HepG2 (cell line): ENCODE data around the gene FGD6. TPM values are rescaled to one million over a fixed set of nuclear protein-coding genes. Genes with fewer than 3 reads are reported as not detected.

Source experiments
- BHLHE40 ChIP-seq: IDR thresholded peaks from 2 replicates; pipeline ENCODE4 v1.6.1; 2011; ENCODE audit warnings: low read length, improper control_type of control experiment
- CCDC6 ChIP-seq: sonication (generic); formaldehyde crosslinking; IDR thresholded peaks from 2 replicates; pipeline ENCODE4 v1.8.1; 2022; ENCODE audit warnings: mild to moderate bottlenecking, missing genetic modification reagents, moderate library complexity
- CREB1 ChIP-seq, 2 experiments: fragments of 450-650 bp in 1 of 2; IDR thresholded peaks; 2 replicates each; pipeline ENCODE4 v1.6.1; 2016 to 2017; ENCODE audit warnings: control low read depth in 1 of 2, mild to moderate bottlenecking in 1 of 2, missing compliant biosample characterization in 1 of 2, missing genetic modification characterization in 1 of 2
- DMAP1 ChIP-seq: IDR thresholded peaks from 2 replicates; pipeline ENCODE4 v1.6.1; 2016
- FLYWCH1 ChIP-seq: sonication (generic); formaldehyde crosslinking; IDR thresholded peaks from 2 replicates; pipeline ENCODE4 v1.8.1; 2023; ENCODE audit warnings: mild to moderate bottlenecking, missing genetic modification reagents
- FOSL2 ChIP-seq: sonication (generic); formaldehyde crosslinking; IDR thresholded peaks from 2 replicates; pipeline ENCODE4 v1.4.0; 2020; ENCODE audit warnings: missing genetic modification reagents
- FOXM1 ChIP-seq: sonication (generic); formaldehyde crosslinking; IDR thresholded peaks from 2 replicates; pipeline ENCODE4 v1.5.0; 2020; ENCODE audit warnings: missing genetic modification reagents
- GATAD2A ChIP-seq: IDR thresholded peaks from 2 replicates; pipeline ENCODE4 v1.6.1; 2016
- HDAC1 ChIP-seq: sonication (generic); formaldehyde crosslinking; IDR thresholded peaks from 2 replicates; pipeline ENCODE4 v1.5.1; 2020; ENCODE audit warnings: mild to moderate bottlenecking, missing genetic modification reagents
- HOXA5 ChIP-seq: sonication (generic); formaldehyde crosslinking; IDR thresholded peaks from 2 replicates; pipeline ENCODE4 v1.4.0; 2020; ENCODE audit warnings: missing genetic modification reagents
- HOXA7 ChIP-seq: sonication (generic); formaldehyde crosslinking; IDR thresholded peaks from 2 replicates; pipeline ENCODE4 v1.8.1; 2022; ENCODE audit warnings: mild to moderate bottlenecking, missing genetic modification reagents, moderate library complexity
- JARID2 ChIP-seq: sonication (generic); formaldehyde crosslinking; IDR thresholded peaks from 2 replicates; pipeline ENCODE4 v1.8.1; 2023; ENCODE audit warnings: missing genetic modification reagents, inconsistent platforms; ENCODE audit not compliant: insufficient replicate concordance
- KLF11 ChIP-seq: IDR thresholded peaks from 2 replicates; pipeline ENCODE4 v1.6.1; 2016; ENCODE audit warnings: missing compliant biosample characterization
- MAZ ChIP-seq, 2 experiments: sonication (generic) in 1 of 2; formaldehyde crosslinking in 1 of 2; IDR thresholded peaks; 2 replicates each; pipeline versions ENCODE4 v1.5.0 to v1.6.1; 2012 to 2020; ENCODE audit warnings: low read depth in 2 of 2, mild to moderate bottlenecking in 2 of 2, borderline replicate concordance in 1 of 2, improper control_type of control experiment in 1 of 2, low read length in 1 of 2, missing genetic modification reagents in 1 of 2, moderate library complexity in 1 of 2
- NFYB ChIP-seq: sonication (generic); formaldehyde crosslinking; IDR thresholded peaks from 2 replicates; pipeline ENCODE4 v1.4.0; 2020; ENCODE audit warnings: missing genetic modification reagents
- PHF20 ChIP-seq: sonication (generic); formaldehyde crosslinking; IDR thresholded peaks from 2 replicates; pipeline ENCODE4 v1.5.0; 2020; ENCODE audit warnings: mild to moderate bottlenecking, missing genetic modification reagents
- REPIN1 ChIP-seq: sonication (generic); formaldehyde crosslinking; IDR thresholded peaks from 2 replicates; pipeline ENCODE4 v1.8.0; 2022; ENCODE audit warnings: missing genetic modification reagents, low read depth, mild to moderate bottlenecking, borderline replicate concordance
- RFXAP ChIP-seq: sonication (generic); formaldehyde crosslinking; IDR thresholded peaks from 2 replicates; pipeline ENCODE4 v1.4.0; 2020; ENCODE audit warnings: missing genetic modification reagents, borderline replicate concordance
- SIN3B ChIP-seq: fragments of 150-350 bp; IDR thresholded peaks from 2 replicates; pipeline ENCODE4 v1.6.1; 2014; ENCODE audit warnings: low read length
- SMAD3 ChIP-seq: sonication (generic); formaldehyde crosslinking; IDR thresholded peaks from 2 replicates; pipeline ENCODE4 v1.4.0; 2020; ENCODE audit warnings: missing genetic modification reagents
- SP1 ChIP-seq, 2 experiments: fragments of 450-650 bp in 1 of 2; sonication (generic) in 1 of 2; formaldehyde crosslinking in 1 of 2; IDR thresholded peaks; 2 replicates each; pipeline versions ENCODE4 v1.4.0 to v1.6.1; 2016 to 2020; ENCODE audit warnings: missing genetic modification reagents in 1 of 2
- SSRP1 ChIP-seq: IDR thresholded peaks from 2 replicates; pipeline ENCODE4 v1.6.1; 2016; ENCODE audit warnings: control low read depth
- TBL1XR1 ChIP-seq: fragments of 150-350 bp; IDR thresholded peaks from 2 replicates; pipeline ENCODE4 v1.6.1; 2014; ENCODE audit warnings: borderline replicate concordance, low read length; ENCODE audit not compliant: partially characterized antibody
- TEAD3 ChIP-seq: optimal IDR thresholded peaks from 2 replicates; pipeline ENCODE3; 2016; ENCODE audit warnings: borderline replicate concordance
- WIZ ChIP-seq: sonication (generic); formaldehyde crosslinking; IDR thresholded peaks from 2 replicates; pipeline ENCODE4 v1.5.1; 2020; ENCODE audit warnings: mild to moderate bottlenecking, missing genetic modification reagents
- ZNF234 ChIP-seq: sonication (generic); formaldehyde crosslinking; conservative IDR thresholded peaks from 2 replicates; pipeline ENCODE4 v1.5.1; 2020; ENCODE audit warnings: mild to moderate bottlenecking, missing genetic modification reagents
- ZNF264 ChIP-seq: sonication (generic); formaldehyde crosslinking; IDR thresholded peaks from 2 replicates; pipeline ENCODE4 v1.4.0; 2020; ENCODE audit warnings: missing genetic modification reagents
- ZNF543 ChIP-seq: sonication (generic); formaldehyde crosslinking; IDR thresholded peaks from 2 replicates; pipeline ENCODE4 v1.4.0; 2020; ENCODE audit warnings: mild to moderate bottlenecking, missing genetic modification reagents
- ZNF776 ChIP-seq: sonication (generic); formaldehyde crosslinking; IDR thresholded peaks from 2 replicates; pipeline ENCODE4 v1.4.0; 2020; ENCODE audit warnings: mild to moderate bottlenecking, missing genetic modification reagents
- ZNF839 ChIP-seq: sonication (generic); formaldehyde crosslinking; IDR thresholded peaks from 2 replicates; pipeline ENCODE4 v1.4.0; 2020; ENCODE audit warnings: missing genetic modification reagents, mild to moderate bottlenecking, borderline replicate concordance
- polyA plus RNA-seq, 8 experiments: library from polyadenylated mRNA; depleted of rRNA in 3 of 8; stranded (reverse) in 7 of 8; unstranded in 1 of 8; fragments of >200 nt; fragmentation: Illumina TruSeq in 4 of 8; extraction: Trizol in 4 of 8; gene quantifications; 2 replicates each; pipeline versions ENCODE4 v1.2.1 to v1.2.3, GENCODE V29; 2011 to 2016; ENCODE audit warnings: low read depth in 4 of 8, missing spikeins in 1 of 8, mixed read lengths in 1 of 8; ENCODE audit not compliant: insufficient read depth in 1 of 8
- total RNA-seq, 5 experiments: library from RNA; depleted of rRNA; stranded (reverse); fragments of >200 nt; fragmentation: Illumina TruSeq; extraction: Trizol; gene quantifications; 2 replicates each; pipeline ENCODE4 v1.2.3, GENCODE V29; 2016; ENCODE audit warnings: low read depth in 1 of 5
- TF ChIP-seq, protein P1 (sequence below): sonication (generic); formaldehyde crosslinking; IDR thresholded peaks from 2 replicates; pipeline ENCODE4 v1.4.0; 2020; ENCODE audit warnings: missing genetic modification reagents, low read depth, mild to moderate bottlenecking, borderline replicate concordance
- TF ChIP-seq, protein P2 (sequence below): sonication (generic); formaldehyde crosslinking; IDR thresholded peaks from 2 replicates; pipeline ENCODE4 v1.8.1; 2023; ENCODE audit warnings: missing genetic modification reagents, mild to moderate bottlenecking, borderline replicate concordance

Gene FGD6
- total and polyA plus RNA-seq, 2 of the 13 experiments (the other 11 are each of a cell fraction or from before 2014, with no cell fraction given) = 2.2 to 4.3 TPM

DNA sequence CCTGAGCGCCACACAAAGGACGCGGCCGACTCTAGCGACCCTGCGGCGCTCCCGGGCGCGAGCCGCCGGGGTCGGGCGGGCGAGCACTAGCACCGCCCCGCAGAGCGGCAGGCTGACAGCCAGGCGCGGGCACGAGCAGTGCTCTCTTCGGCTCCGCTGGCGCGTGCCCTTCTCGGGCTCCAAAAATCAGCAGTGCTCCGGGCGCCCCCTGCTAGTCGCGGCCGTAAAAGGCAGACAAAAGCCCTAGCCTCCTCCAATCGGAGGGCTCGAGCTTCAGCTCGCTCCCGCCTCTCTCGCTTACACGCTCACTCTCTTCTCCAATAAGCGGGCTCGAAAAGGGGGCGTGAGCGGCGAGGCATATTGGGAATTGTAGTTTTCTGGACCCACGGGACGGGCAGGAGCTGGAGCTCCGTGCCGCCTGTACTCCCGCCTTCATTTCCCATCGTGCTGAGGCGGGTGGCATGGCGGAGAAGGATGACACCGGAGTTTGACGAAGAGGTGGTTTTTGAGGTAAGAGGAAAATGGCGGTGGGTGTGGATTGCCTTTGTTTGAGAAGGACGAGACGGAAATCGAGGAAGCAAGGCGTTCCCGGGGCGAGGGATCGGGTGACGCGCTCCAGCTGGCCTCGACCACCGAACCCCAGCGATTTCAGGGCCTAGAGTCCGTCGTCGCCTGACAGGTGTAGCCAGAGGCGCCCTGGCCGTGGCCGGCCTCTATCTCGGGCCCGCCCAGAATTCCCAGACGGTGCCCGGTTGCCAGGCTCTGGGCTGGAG is at the start of gene FGD6, which contains the start of gene VEZT (continued):
- TF ChIP-seq TEAD3 (CRISPR knock-in tag) = peak; percentile 18
- TF ChIP-seq ZNF543 (CRISPR knock-in tag) = peak; percentile 32
- TF ChIP-seq SMAD3 (CRISPR knock-in tag) = peak; percentile 26; the same call in 1 of the 2 replicates
- no peak for TF ChIP-seq SIN3B
- TF ChIP-seq CCDC6 (CRISPR knock-in tag) = peak; percentile 63; the same call in 1 of the 2 replicates
- TF ChIP-seq, protein P1, sequence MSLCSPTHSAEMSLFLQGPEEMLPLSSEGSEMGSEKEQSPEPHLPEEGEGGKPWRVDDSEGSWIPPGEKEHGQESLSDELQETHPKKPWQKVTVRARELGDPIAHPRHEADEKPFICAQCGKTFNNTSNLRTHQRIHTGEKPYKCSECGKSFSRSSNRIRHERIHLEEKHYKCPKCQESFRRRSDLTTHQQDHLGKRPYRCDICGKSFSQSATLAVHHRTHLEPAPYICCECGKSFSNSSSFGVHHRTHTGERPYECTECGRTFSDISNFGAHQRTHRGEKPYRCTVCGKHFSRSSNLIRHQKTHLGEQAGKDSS (CRISPR knock-in tag) = peak; percentile 55; the same call in 1 of the 2 replicates
- TF ChIP-seq NFYB (CRISPR knock-in tag) = peak; percentile 97
- 0 out of 2 replicates have a peak, but pooled peaks have one; percentile 7 for TF ChIP-seq HOXA5 (CRISPR knock-in tag)
- peak; percentile 89 for TF ChIP-seq HDAC1 (CRISPR knock-in tag)
- peak; percentile 53 for TF ChIP-seq JARID2 (CRISPR knock-in tag)
- 0 out of 2 replicates have a peak, but pooled peaks have one; percentile 10 for TF ChIP-seq PHF20 (CRISPR knock-in tag)
- TF ChIP-seq BHLHE40 = peak; percentile 63; the same call in 1 of the 2 replicates
- TF ChIP-seq KLF11 (CRISPR knock-in tag) = peak; percentile 98
- no peak for TF ChIP-seq ZNF839 (CRISPR knock-in tag)
- TF ChIP-seq, protein P2, sequence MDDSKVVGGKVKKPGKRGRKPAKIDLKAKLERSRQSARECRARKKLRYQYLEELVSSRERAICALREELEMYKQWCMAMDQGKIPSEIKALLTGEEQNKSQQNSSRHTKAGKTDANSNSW (CRISPR knock-in tag) = 0 out of 2 replicates have a peak, but pooled peaks have one; percentile 32
- peak; percentile 88 for TF ChIP-seq CREB1 (IDR thresholded peaks at IDR 0.05)
- TF ChIP-seq CREB1 (CRISPR knock-in tag; IDR thresholded peaks at IDR 0.05) = peak; percentile 98
- TF ChIP-seq DMAP1 (CRISPR knock-in tag) = peak; percentile 70; the same call in 1 of the 2 replicates
- TF ChIP-seq ZNF264 = peak; percentile 57; the same call in 1 of the 2 replicates
- 0 out of 2 replicates have a peak, but pooled peaks have one; percentile 38 for TF ChIP-seq WIZ (CRISPR knock-in tag)
- peak; percentile 23; the same call in 1 of the 2 replicates for TF ChIP-seq ZNF776 (CRISPR knock-in tag)
- no peak for TF ChIP-seq FOXM1 (CRISPR knock-in tag)
- TF ChIP-seq HOXA7 (CRISPR knock-in tag) = no peak
- TF ChIP-seq SP1 (IDR thresholded peaks at IDR 0.05) = no peak
- peak; percentile 98 for TF ChIP-seq SP1 (CRISPR knock-in tag; IDR thresholded peaks at IDR 0.05)
- TF ChIP-seq ZNF234 = 0 out of 2 replicates have a peak, but pooled peaks have one; percentile 3
- no peak for TF ChIP-seq SSRP1 (CRISPR knock-in tag)
- TF ChIP-seq REPIN1 (CRISPR knock-in tag) = peak; percentile 59; the same call in 1 of the 2 replicates
- peak; percentile 61 for TF ChIP-seq RFXAP (CRISPR knock-in tag)
- TF ChIP-seq MAZ (IDR thresholded peaks at IDR 0.05; ENCODE audit: borderline replicate concordance, low read depth, low read length) = no peak; the same call in 1 of the 2 replicates
- TF ChIP-seq MAZ (CRISPR knock-in tag; IDR thresholded peaks at IDR 0.05; ENCODE audit: low read depth) = peak; percentile 81; the same call in 1 of the 2 replicates
- peak; percentile 13; the same call in 1 of the 2 replicates for TF ChIP-seq GATAD2A (CRISPR knock-in tag)
- TF ChIP-seq FOSL2 = peak; percentile 58
- peak; percentile 33 for TF ChIP-seq TBL1XR1
- TF ChIP-seq FLYWCH1 (CRISPR knock-in tag) = peak; percentile 89; the same call in 1 of the 2 replicates
